ENCODE data around the gene SLC22A9. TPM values are rescaled to one million over a fixed set of nuclear protein-coding genes. Genes with fewer than 3 reads are reported as not detected.

Gene SLC22A9
- total RNA-seq, 2 donors from 2014 or later: not detected

GRCh38 chr11:63337070-63337469, 32.5 kb upstream of the SLC22A9 start:
- no peak for DNase-seq
- Histone ChIP-seq H3K9me3 (ENCODE audit: control insufficient read depth, low read length) (no peaks in the 10 kb centered on the region), H3K36me3 (ENCODE audit: control insufficient read depth, insufficient read depth, low read length) (no peaks in the 10 kb centered on the region), H3K4me3 (ENCODE audit: low read length) (no peak overlapping the region), H3K9ac (ENCODE audit: extremely low read depth, low read length, poor library complexity, severe bottlenecking) (no peak overlapping the region), H3K27me3 (ENCODE audit: control insufficient read depth, insufficient read depth, low read length, poor library complexity, severe bottlenecking) (no peaks in the 10 kb centered on the region), H3K27ac (ENCODE audit: low read depth, low read length) (no peak overlapping the region), H3K4me1 (ENCODE audit: control insufficient read depth, insufficient read depth, low read length) (no peaks in the 10 kb centered on the region)
- Mint-ChIP-seq H3K4me1 (no peaks in the 10 kb centered on the region), H3K36me3 (ENCODE audit: low read depth) (no peaks in the 10 kb centered on the region), H3K4me3 (no peak overlapping the region), H3K27ac (no peak overlapping the region), H3K27me3 (ENCODE audit: insufficient read depth) (peaks cover 3% of the 10 kb centered on the region), H3K9me3 (peaks cover 46% of the 10 kb centered on the region)
- TF ChIP-seq CTCF (conservative IDR thresholded peaks at IDR 0.05): no peak
- WGBS, 2 experiments (ENCODE audit: insufficient coverage in 1 of 2, insufficient read length in 1 of 2): 92 to 97% methylated on average over 3 of the region's 3 CpGs

- no peaks in the 10 kb centered on the region for H3K36me3 Mint-ChIP-seq (ENCODE audit: low read depth)
Measured at GRCh38 chr11:63343130-63343529, 26.5 kb upstream of the SLC22A9 start.

GRCh38 chr11:63352144-63352543, 17.4 kb upstream of the SLC22A9 start:
- 87 to 100% methylated on average over 1 to 3 of the region's 4 CpGs for WGBS, 2 experiments (ENCODE audit: insufficient coverage in 1 of 2, insufficient read length in 1 of 2)
- no peak overlapping the region for H3K4me3 Mint-ChIP-seq
- Histone ChIP-seq H3K4me3 (ENCODE audit: low read length) (no peak overlapping the region), H3K27ac (ENCODE audit: low read depth, low read length) (no peak overlapping the region), H3K4me1 (ENCODE audit: control insufficient read depth, insufficient read depth, low read length) (no peaks in the 10 kb centered on the region), H3K36me3 (ENCODE audit: control insufficient read depth, insufficient read depth, low read length) (no peaks in the 10 kb centered on the region), H3K27me3 (ENCODE audit: control insufficient read depth, insufficient read depth, low read length, poor library complexity, severe bottlenecking) (no peaks in the 10 kb centered on the region), H3K9ac (ENCODE audit: extremely low read depth, low read length, poor library complexity, severe bottlenecking) (no peak overlapping the region), H3K9me3 (ENCODE audit: control insufficient read depth, low read length) (peaks cover 10% of the 10 kb centered on the region)
- DNase-seq: no peak
- H3K27me3 Mint-ChIP-seq (ENCODE audit: insufficient read depth): no peaks in the 10 kb centered on the region
- H3K9me3 Mint-ChIP-seq: peaks cover 24% of the 10 kb centered on the region
- no peak for TF ChIP-seq CTCF (conservative IDR thresholded peaks at IDR 0.05)
- H3K27ac Mint-ChIP-seq: no peak overlapping the region
- H3K36me3 Mint-ChIP-seq (ENCODE audit: low read depth): no peaks in the 10 kb centered on the region
- no peaks in the 10 kb centered on the region for H3K4me1 Mint-ChIP-seq

More at GRCh38 chr11:63343130-63343529, 26.5 kb upstream of the SLC22A9 start:
- Histone ChIP-seq H3K27ac (ENCODE audit: low read depth, low read length) (no peak overlapping the region), H3K4me3 (ENCODE audit: low read length) (no peak overlapping the region), H3K4me1 (ENCODE audit: control insufficient read depth, insufficient read depth, low read length) (no peaks in the 10 kb centered on the region), H3K36me3 (ENCODE audit: control insufficient read depth, insufficient read depth, low read length) (no peaks in the 10 kb centered on the region), H3K27me3 (ENCODE audit: control insufficient read depth, insufficient read depth, low read length, poor library complexity, severe bottlenecking) (no peaks in the 10 kb centered on the region), H3K9ac (ENCODE audit: extremely low read depth, low read length, poor library complexity, severe bottlenecking) (no peak overlapping the region), H3K9me3 (ENCODE audit: control insufficient read depth, low read length) (no peaks in the 10 kb centered on the region)
- Mint-ChIP-seq H3K27me3 (ENCODE audit: insufficient read depth) (no peaks in the 10 kb centered on the region), H3K9me3 (peaks cover 27% of the 10 kb centered on the region), H3K4me3 (no peak overlapping the region), H3K4me1 (no peaks in the 10 kb centered on the region), H3K27ac (no peak overlapping the region)
- WGBS, 2 experiments (ENCODE audit: insufficient coverage in 1 of 2, insufficient read length in 1 of 2): 91% methylated on average over 1 of the region's 1 CpG; no CpG with 5 or more reads in 1 of the 2 experiments
- no peak for DNase-seq
- no peak for TF ChIP-seq CTCF (conservative IDR thresholded peaks at IDR 0.05)

All from endodermal cell (in vitro differentiated cells).